A172 (cell line): ENCODE results near the gene DISP2. TPM values are rescaled to one million over a fixed set of nuclear protein-coding genes. Genes with fewer than 3 reads are reported as not detected.

Experiments used
- DNase-seq: peaks from one replicate; pipeline ENCODE4 v3.0.0-alpha.2; 2015; ENCODE audit warnings: low spot score
- total RNA-seq: library from RNA; depleted of rRNA; stranded (reverse); fragments of >200 nt; shearing (Covaris generic); gene quantifications from 2 replicates; pipeline ENCODE4 v1.2.3, GENCODE V29; 2014

The DISP2 gene
- total RNA-seq, 1 experiment from 2014 or later = 0.36 TPM

GRCh38 chr15:40328751-40329150 lies 29.3 kb upstream of the DISP2 start:
- DNase-seq = no peak

GRCh38 chr15:40329804-40330203 lies 28.2 kb upstream of the DISP2 start:
- DNase-seq = no peak

DNA sequence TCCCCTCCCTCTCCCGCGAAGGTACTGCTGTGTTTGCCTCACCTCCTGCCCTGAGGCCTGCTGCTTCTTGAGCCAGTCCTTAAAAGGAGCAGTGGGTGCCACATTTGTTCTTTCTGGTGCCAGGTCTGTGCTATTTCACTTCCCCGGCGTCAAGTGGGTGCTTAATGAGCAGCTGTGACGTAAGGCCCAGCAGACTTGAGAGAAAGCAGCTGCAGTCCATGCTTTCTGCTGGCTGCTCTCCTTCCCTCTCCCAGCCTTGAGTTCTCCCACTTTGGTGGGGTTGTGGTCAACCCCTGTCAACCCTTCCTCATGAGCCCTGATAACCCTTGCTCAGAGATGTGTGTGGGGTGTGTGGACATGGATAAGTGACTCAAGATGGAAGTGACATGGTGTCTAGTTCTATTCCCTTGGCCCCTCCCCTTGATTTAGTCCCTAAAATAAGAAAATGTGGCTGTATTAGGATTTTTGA lies 27.6 kb upstream of the DISP2 start:
- DNase-seq = no peak

DNA sequence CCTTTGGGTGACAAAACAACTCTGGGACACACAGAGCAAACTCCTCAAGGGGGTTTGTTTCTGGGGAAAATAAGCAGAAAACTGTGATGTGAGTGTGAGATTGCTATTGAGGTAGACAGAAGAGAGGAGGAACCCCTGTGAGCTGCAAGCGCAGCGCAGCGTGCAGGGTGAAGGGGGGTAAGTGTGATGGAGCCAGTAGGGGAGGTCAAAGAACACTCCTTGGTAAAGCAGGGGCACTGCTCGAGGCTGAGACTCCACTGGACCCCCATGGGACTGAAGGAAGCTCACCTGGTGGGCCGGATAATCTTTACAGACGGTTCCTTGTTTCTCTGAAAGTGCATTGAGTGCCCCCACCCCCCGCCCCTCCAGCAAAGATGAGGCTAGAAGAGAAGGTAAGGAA lies 27.0 kb upstream of the DISP2 start:
- no peak for DNase-seq

DNA sequence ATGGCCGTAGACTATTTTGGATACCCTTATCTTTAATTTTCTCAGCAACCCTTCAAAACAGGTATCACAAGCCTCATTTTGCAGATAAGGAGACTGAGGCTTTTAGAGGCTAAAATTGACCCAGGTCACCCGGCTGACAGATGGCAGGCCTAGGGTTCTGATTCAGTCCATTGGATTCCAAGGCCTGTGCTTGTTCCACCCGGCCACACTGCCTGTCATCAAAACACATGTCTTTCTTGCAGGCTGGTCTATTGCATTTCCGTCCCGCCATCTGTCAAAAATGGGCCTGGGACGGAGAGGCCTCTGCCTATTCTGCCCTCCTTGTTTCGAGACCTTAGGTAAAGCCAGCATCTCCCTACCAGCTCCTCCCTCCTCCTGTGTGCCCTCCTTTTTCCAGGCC lies 26.4 kb upstream of the DISP2 start:
- DNase-seq = no peak

GRCh38 chr15:40332113-40332781 lies 25.8 kb upstream of the DISP2 start:
- DNase-seq = no peak

- DNase-seq = no peak
Measured at GRCh38 chr15:40333922-40334492, 24.0 kb upstream of the DISP2 start.

GRCh38 chr15:40334541-40334940 lies 23.5 kb upstream of the DISP2 start:
- DNase-seq = no peak

DNA sequence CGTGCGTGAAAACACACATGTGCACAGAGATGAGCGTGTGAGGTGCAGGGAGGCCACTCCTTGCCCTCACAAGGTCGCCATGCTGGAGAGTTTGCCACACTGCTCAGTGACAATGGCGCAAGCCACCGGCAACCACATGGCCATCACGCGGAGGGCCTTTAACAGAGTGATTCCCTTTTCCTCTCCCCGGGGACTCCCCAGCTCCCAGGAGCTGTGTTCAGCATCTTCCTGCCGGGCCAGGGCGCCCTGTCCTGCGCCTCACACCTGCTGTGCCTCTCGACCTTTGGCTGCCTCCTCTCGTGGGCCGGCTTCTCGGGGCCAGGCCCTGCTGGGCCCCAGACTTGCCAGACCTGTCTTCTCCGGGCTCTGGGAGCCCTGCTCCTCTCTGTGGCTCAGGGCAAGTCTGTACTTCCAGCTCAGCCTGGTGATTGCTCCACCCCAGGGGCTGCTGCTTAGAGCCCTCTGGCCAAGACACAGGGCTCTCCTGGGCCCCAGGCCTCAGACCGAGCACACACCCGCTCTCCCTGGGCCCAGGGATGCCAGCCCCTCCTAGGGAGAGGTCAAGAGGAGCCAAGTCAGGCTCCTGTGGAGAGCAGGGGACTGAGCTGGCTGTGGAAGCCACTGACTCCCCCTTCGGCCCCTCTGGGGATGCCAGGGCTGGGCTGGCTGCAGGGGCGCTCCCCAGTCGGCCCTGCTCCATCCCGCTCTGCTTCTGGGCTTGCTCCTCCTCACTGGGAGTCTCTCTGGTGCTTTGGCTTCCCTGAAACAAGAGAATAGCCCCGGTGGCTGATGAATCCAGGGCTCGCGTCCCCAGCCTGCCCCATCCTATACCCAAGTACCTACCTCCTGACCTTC lies 22.9 kb upstream of the DISP2 start:
- DNase-seq = no peak

GRCh38 chr15:40335938-40336743 lies 21.9 kb upstream of the DISP2 start:
- DNase-seq = no peak

- no peak for DNase-seq
Measured at GRCh38 chr15:40336744-40337122, 21.3 kb upstream of the DISP2 start.

- DNase-seq = no peak
Measured at GRCh38 chr15:40337597-40337996, 20.4 kb upstream of the DISP2 start.

DNA sequence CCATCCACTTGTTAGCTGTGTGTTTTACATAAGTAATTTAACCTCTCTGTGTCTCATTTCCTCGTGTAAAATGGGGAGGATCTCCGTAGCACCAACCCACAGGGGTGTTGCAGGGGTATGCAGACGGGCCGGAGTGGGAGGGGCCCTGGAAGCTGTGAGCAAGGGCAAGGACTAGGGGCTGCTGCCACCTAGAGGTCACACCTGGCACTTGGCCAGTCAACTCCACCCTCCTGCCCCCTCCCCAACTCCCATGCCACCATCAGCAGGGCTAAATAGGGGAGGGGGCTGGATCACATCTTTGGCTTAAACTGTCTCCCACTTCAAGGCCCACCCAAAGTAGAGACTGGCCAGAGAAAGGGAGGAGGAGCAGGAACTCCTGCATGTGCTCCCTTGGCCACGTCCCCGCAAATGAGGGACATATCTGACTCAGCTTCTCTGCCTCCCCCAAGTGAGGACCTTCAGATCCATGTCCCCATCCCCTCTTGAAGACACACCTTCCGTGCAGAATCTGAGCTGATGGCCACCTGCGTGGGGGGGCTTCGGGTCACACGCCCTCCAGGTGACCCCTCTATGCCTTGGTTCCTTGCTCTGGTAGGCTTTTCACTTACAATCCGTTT lies 19.9 kb upstream of the DISP2 start:
- peak; percentile 81 for DNase-seq

GRCh38 chr15:40338921-40339620 lies 18.9 kb upstream of the DISP2 start:
- DNase-seq = peak; percentile 97

GRCh38 chr15:40339621-40339945 lies 18.4 kb upstream of the DISP2 start:
- peak; percentile 34 for DNase-seq

DNA sequence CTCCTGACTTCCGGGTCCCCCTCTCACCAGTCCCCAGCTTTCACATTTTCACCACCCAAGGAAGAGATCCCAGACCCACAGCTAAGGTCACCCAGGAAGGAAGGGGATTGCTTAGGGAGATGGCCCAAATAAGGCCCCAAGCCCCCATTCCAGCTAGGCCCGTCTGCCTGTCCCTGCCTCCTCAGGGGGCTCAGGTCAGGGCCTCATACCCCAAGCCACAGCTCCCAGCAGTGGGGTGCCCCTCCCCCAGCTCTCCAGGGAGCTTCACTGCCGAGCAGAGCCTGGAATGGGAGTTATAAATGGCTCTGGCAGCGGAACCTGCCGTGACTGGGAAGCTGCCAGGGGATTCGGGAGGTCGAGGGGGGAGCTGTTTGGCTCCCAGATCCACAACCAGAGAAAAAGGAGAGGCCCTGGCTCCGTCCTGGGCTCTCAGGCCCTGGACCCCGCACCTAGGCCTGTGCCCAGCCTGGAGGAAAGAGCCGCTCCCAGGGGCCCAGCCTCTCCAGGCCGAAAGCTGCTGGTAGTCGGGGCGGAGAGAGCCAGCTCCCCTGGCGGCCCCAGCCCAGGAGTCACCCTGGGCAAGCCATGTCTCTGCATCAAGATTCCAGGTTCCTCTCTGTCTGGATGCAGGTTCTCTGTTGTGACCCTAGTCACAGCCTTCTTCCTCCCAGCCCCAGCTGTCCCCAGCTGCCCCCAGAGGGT lies 17.8 kb upstream of the DISP2 start:
- peak; percentile 55 for DNase-seq

GRCh38 chr15:40340740-40341400 lies 17.1 kb upstream of the DISP2 start, which contains the start of gene CCDC9B:
CCDC9B (minus strand) TSS chr15:40340939; CDS start chr15:40340819, 120 bp downstream.
- DNase-seq = peak; percentile 80

DNA sequence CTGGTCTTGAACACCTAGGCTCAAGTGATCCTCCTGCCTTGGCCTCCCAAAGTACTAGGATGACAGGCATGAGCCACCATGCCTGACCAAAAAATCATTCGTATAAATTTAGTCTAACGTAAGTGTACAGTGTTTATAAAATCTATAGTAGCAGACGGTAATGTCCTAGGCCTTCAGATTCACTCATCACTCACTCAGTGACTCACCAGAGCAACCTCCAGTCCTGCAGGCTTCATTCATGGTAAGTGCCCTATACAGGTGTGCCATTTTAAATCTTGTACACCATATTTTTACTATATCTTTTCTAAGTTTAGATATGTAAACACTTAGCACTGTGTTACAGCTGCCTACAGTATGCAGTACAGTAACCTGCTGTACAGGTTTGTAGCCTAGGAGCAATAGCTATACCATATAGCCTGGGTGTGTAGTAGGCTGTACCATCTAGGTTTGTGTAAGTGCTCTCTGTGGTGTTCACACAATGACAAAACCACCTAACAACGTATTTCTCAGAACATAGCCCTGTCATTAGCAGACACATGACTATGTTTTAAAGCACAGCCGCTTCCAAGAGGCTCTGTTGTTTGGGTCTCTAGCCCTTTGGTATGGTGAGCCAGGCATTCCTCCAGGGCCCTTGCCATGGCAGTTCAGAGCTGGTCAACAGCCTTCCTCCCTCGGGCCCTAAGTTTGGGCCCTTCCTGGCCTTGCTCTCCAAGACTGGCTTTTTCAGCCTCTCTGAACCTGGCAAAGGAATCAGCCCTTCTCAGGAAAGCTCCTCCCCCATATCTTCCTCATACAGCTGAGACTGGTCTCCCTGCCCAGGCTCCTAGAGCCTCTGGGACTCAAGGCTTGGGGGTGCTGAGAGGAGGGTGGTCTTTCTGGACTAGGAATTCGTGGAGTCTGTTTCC lies 15.4 kb upstream of the DISP2 start:
- peak; percentile 51 for DNase-seq

- peak; percentile 91 for DNase-seq
Measured at GRCh38 chr15:40343512-40343911, 14.5 kb upstream of the DISP2 start.
